CD4-positive, alpha-beta T cell treated with Interleukin-12 subunit alpha and Interleukin-12 subunit beta, for 1 hour (primary cell): Measurements from ENCODE around the gene LAMA4.
"Not testable (repeated sequence)": the region's sequence is repeated elsewhere in the genome, so short reads cannot be mapped to it uniquely, and the experiment has no call there.

Experiments used
- DNase-seq: peaks from one replicate; pipeline ENCODE4 v3.0.0-alpha.2; 2020

Gene LAMA4

DNA sequence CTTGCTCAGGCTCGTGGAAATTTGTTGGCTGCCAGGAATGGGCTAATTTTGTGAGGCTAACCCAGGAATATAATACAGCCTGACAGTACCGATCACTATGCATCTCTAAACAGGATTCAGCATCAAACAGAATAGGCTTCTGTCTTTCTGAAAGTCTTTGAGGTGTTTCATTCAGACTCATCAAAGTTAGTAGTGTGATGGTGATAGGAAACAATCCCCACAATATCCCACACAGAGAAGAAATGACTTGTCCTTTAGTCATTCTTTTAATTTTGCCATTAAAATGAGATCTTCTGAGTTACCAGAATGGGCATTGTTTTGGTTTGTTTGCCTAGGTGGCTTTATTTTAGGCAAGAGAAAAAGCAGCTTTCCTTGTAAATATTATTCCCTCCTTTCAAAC, 112.7 kb downstream of the LAMA4 start:
- no peak for DNase-seq

DNA sequence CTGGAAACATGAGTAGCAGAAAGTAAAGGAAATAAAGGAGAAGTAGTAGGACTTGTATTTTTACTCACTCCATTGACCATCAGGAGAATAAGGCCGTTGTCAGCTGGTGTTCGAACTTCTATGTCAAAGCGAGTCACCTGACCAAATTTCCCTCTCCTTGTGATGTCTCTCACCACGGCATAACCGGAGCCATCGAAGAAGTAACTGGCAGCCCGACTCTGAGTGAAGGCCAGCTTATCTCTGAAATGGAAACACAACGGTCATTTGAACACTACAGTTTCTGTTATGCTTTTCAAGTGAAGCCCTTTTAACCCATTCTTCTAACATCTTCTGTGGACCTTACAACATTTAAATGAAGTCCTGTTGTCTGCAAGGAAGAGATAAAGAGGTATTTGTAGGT, 115.3 kb downstream of the LAMA4 start:
- no peak for DNase-seq

DNA sequence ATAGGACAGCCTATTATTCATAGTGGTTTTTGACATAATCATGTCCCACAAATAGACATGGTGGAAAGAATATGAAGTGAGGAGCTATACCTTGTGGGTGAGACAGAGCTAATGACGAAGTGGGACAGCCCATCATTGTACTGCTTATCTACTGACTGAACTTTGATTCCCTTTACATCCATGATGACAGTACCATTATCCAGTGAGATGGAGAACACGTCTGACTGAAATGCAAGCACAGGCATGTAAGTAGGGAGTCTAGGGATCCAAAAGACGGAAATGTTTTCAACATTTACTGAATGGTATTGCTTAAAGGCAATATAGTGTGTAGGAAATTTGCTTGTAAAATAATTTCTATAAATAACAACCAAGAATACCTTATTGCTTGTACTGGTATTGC, 123.5 kb downstream of the LAMA4 start:
- no peak for DNase-seq

DNA sequence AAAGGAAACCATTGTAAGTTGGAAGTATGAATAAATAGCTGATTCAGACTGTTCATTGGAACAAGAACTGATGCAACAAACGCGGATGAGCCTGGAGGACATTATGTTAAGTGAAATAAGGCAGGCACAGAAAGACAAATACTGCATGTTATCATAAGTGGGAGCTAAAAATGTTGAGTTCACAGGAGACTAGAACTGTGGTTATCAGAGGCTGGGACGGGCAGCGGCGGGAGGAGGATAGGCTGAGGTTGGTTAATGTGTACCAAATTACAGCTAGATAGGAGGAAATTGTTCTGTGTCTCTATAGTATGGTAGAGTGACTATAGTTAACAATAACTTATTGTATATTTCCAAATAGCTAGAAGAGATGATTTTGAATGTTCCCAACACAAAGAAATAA, 126.2 kb downstream of the LAMA4 start:
- no peak for DNase-seq

DNA sequence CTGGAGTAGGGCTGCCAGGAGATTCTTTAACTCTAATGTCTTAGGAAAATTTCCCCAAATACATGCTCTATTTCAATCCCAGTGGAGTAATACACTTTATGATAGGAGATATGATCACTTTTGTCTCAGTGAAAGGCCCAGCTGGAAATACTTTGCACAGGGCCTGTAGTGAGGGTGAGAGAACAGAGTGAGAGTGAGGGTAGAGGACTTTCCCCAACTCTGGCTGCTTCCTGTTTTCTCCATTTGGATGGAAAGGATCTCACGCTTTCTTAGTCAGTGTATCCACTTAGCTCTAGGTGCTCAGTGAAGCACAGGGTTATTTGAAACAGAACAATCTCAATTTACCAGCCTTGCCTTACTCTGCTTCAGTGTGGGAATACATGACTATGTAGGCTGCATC, 130.4 kb downstream of the LAMA4 start:
- DNase-seq: no peak

DNA sequence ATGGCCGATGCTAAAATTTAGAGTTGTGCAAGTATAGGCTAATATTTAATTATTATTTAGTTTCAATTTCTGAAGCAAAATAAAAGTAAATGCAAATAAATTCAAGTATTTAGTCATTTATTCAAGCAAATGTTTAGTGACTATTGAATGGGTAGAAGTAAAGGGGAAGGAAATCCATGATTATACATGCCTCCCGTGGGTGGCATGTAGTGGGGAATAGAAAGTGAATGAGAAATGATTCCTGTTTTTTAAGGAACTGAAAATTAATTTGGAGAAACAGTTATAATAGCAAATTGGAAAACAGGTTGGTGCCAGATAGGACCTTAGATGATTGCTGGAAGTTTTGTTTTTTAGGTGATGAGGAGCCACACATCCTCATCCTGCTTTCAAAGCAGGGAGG, 131.6 kb downstream of the LAMA4 start:
- no peak for DNase-seq

DNA sequence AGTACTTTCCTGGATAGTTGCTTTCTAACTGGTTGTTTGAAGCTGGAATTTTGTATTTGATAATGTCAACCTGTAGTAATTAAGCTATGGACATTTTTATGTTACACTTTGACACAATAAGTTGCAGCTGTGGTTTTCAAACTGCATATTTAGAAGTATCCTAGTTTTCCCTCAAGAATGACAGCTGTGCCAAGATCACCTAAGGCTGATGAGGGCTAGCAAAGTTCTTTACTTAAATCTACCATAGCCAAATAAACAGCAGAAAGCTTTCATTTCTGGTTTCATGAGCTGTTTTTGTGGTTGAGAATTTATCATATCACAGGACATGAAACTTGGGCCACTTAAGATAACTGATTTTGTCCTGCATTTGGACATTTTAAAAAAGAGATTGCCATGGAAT, 136.3 kb downstream of the LAMA4 start:
- no peak for DNase-seq

DNA sequence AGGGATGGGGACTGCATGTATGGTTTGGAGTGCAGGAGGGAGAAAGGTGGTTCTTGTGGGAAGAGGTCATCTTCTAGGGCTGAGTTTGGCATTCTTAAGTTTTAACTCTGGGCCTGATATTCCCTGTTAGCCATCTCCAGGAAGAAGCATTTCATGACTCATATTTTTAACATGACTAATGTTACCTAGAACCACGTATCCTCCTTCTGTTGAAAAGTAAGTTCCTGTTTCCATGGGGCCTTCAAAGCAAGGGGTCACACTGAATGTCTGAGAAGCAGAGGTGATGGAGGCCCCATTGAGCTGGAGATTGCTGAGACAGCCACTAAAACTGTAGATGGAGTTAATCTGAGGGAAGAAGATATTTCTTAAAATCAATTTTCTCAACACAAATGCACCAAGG, 136.8 kb downstream of the LAMA4 start:
- DNase-seq: no peak

DNA sequence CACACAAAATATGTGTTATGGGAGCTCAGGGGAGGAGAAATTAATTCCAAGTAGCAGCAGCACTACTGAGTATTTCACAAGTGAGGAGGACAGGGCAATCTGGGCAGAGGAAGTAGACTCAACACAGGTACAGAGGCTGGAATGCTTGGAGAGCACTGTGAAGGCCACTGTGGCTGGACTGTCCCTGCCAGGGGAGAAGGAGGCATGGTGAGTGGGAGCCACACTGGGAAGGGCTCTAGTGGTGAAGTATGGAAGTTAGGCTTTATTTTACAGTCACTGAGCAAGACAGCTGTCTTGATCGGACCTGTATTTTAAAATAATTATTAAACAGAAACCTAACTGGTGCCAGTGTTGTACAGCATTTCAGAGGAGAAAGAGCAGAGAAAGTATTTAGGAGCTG, 138.1 kb downstream of the LAMA4 start:
- no peak for DNase-seq

DNA sequence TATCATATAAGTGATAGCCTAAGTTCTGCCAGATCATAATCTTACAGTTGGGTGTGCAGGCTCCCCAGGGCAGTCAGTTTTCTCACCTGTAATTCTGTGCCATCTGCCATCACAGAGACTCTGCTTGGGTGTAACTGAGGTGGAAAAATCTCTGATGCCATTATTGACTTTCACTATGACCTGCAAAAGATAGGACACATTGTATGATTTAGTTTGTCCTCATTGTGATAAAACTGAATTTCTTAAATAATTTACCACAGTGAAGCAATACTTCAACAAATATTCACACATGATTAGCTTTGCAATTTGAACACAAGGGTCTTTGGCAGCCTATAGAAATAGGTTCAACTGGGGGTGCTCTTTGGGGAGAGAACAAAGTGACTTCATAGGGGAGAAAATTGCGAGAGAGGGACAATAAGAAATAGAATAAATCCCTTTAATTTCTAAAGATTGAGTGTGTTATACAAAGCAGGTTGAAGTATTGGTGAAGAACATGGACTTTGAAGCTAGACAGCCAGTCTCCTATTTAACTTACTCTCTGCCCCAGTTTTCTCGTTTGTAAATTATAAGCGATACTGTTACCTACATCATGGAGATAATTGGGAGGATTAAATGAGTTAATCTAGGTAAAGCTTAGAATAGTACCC, 139.7 kb downstream of the LAMA4 start:
- DNase-seq: no peak

DNA sequence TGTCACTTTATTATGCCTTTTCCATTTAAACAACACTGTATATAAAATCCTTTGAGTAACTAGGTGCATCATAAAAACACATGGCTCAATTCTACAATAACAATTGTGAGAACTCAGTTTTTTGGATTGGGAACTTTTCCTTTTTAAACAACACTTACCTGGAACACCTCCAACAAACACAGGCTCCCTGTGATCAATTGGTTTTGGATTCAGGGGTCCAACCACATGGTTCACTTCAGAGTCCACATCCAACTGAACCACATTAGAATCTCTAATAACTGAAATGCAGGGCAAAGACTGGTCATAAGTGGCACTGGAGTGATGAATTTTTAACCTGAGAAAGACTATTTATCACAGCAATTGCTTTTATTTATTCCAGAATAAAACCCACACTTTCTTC, 140.4 kb downstream of the LAMA4 start:
- DNase-seq: no peak

DNA sequence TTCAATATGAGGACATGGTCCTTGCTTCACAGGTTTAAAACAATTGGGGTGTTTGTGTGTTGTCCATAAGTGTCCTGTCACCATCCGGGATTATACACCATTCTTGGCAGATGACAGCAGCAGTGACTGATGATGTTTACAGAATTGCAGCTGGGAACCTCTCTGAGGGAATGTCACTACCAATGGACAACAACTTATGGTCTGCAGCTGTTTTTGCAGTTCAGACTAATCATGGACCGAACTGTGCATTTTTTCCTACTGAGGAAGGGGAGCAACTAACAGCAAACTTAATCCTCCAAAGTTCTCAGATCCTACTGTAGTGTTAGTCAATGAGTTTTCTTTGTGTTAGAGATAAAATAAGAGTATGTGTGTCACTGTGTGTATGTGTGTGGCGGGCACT, 140.9 kb downstream of the LAMA4 start:
- no peak for DNase-seq

DNA sequence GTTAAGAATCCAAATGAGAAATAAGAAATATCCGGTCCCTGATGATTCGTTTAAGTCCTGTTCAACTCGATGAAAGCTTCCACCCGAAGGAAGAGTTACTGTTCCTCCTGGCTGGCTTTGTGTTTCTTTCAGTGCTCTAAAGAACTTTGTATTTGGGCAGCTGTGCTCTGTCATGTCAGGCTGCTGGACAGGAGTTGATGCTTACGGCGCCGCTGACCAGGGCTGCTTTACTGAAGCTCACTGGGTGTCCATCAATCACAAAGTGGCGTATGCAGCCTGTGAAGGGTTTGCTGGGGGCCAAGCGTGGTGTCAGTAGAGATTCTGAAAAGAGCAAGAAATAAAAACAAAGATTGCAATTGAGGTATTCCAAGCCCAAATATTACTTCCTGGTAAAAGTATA, 145.1 kb downstream of the LAMA4 start:
- DNase-seq: no peak

DNA sequence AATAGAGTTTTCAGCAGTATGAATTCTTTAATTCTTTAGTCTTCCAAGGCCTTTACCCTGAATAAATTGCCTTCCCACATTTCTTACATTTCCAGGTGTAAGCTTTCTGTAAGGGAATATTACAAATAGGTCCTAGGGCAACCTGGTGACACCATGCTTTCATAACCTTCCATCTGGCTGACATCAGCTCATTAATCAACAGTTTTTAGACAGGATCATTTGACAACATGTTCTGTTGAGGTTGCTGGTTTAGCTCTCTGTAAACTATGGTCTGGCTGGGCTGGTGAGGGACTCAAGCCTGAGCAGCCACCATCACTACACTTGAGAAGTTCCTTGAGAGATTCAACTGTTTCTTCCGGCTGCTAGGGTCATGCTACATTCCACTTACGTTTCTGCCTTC, 147.8 kb downstream of the LAMA4 start:
- DNase-seq: no peak

DNA sequence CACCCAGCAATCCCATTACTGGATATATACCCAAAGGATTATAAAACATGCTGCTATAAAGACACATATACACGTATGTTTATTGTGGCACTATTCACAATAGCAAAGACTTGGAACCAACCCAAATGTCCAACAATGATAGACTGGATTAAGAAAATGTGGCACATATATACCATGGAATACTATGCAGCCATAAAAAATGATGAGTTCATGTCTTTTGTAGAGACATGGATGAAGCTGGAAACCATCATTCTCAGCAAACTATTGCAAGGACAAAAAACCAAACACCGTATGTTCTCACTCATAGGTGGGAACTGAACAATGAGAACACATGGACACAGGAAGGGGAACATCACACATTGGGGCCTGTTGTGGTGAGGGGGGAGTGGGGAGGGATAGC, 148.3 kb downstream of the LAMA4 start:
- DNase-seq: not testable (repeated sequence)

DNA sequence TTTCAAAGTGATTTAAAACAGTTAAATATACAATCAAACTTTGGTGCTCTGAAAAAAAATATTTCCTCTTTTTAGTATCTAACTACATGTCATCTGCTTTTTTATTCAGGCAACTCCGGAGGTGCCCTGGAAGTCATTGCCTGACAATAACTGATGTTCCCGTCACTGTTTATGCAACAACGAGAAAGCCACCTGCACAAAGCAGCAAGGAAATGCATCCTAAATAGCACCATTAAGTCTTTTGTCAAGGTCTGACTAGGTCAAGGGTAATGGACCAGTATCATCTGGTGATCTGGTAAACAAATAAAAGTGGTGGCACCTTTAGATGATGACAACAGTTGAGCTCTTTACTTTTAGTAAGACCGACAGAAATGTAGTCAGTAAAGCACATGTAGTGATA, 153.8 kb downstream of the LAMA4 start:
- DNase-seq: no peak

DNA sequence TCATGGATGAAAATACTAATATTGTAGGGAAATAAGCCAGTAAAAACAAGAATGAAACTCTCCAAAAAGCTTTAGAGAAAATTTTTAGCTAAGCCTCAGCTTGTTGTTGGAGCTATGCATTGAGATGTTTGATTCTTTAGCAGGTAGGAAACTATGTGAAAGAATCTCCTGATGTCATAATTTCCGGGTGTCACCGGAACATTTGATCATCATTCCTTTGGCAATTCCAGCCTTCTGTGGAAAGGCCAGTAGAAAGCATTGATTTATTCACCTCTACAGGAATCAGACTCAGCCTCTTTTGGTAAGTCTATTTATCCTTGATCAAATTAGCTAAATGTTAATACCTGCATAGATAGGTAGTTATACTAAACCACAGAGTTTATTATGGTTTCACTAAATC, 157.5 kb downstream of the LAMA4 start:
- DNase-seq: no peak

DNA sequence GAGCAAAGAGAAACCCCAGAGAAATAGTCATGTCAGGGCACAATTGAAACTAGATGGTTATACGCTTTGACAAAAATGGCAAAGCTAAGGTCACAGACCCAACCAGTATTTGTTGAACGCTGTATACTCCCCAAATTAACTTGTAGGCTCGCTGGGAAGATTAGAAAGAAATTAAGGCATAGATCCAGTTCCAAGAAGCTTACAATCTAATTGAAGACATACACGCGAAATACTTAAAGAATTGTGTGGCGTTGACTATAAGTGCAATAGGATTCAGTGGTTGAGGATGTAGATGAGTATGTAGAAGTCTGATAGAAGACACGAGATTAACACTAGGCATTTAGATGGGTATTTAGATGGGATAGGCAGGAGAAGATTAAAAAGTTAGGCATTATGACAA, 166.5 kb downstream of the LAMA4 start:
- no peak for DNase-seq

DNA sequence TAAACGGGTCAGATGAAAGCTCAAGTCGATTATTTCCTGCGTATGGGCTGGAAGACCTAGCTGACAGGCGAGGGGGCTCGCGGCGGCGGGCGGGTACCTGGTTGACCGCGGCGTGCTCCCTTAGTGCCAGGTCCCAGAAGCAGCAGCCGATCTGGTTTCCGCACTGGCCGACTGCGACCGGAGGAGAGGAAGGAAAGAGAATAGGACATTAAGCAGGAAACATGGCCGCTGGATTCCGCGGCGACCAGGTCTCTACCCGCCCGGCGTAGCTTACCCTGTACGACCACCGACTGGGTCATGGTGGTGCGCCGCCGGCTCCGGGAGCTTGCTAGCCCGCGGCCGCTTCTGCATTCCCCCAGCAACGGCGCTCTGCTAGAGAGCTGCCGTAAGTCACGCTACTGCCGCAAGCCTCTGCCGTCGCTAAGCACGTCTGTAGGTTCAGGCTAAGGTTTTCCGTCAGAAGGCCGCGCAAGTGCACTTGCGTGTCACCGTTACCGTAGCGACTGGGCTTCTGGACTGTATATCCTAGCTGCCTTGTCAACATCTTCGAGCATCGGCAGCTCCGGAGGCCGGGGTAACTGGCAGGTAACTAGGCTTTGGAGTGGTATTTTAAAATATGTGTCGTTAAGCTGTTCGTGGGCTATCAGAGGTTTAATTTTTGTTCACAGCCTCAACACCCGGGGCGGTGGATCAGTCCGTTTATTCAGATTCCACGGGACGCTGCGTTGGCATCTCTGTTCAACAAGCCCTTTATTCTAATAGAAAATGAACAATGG, 167.0 kb downstream of the LAMA4 start, which contains the start of the genes FAM229B and TUBE1:
Gene FAM229B, plus strand, starts transcription at position 456 of the 776 bp plus-strand sequence. CDS start 11,693 bp downstream, outside the sequence.
Gene TUBE1, minus strand, starts transcription at position 347 of the 776 bp plus-strand sequence. Its CDS starts 48 bp downstream, at position 299.
- peak; percentile 93 for DNase-seq

DNA sequence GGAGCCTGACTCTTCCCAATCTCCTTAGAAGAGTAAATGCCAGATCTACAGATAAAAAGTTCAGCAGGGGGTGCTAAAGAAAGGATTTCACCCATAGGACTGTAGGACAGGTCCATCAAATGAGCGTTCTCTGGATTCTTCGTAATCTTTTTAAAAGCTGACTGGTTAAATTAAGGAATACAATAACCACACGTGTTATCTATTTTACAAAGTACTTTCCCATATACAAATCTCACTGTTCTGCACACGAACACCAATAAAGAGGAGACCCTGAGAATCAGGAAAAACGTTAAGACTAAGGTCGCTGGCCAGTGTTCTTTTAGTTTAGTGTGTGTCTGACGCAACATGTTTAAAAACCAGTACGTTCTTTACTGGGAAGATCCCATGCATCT, 167.6 kb downstream of the LAMA4 start:
- peak; percentile 18 for DNase-seq

DNA sequence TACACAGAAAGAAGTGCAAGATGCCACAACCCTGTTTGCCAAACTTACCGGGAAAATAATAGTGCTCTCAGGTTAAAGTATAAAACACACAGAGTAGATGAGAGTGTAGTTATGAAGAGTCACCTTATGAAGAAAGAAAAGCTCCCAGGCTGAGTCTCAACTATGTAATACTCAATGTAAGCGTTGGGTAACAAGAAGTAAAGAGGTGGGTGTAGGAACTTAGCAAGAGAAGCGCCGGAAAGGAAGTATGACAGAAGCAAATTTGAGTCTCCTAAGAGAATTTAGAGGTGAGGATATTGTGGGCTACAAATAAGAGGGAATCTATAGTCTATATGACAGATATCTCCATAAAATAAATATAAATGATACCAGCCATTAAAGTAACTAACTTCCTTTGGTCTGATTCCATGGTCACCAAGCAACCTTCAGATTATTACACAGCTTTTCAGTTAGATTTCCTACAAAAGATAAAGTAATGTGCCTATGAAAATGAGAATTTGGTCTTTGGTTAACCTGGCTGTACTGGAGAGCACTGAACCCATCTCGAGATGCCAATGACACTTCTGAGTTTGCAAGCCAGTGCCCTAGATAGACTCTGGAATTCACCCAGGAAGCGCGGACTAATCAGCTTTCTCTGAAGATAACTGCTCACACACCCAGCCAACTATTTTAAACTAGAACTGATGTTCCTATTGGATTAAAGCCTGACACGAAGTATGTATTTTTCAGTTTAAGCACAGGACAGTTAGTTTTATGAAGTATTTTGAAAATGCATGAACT, 168.9 kb downstream of the LAMA4 start:
- no peak for DNase-seq

DNA sequence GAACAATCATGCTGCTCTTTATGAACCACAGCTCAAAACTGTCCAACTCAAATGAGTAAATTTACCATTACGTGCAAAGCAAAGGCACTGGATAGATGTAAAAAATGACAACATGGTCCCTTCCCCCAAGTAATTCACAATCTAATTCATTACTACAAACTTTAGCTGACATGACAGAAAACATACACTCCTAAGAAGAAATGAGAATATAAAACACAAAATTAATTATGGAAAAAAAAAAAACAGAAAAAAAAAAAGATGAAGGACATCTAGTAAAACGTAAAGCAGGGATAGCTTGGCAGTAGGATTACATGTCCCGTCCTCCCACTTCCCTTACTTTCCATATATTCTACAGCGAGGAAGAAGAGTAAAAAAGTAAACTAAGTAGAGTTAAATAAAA, 172.8 kb downstream of the LAMA4 start:
- DNase-seq: no peak

DNA sequence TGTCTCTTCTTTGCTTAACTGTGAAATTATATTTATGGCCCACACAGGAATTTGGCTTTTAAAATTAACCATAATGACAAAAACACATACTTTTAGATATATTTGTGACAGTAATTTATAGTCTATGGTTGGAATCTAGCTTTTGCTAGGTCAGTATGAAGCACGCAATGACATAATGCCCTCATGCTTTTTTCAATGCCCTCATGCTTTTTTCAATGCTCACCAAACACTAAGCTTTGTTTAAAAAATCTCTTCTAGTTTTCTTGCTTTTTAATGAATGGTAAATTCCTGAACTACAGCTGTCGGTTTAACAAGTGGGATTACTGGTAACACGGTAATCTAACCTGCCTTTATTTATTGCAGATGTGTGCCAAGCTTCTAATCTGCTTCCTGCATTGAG, 187.8 kb downstream of the LAMA4 start:
- DNase-seq: no peak
